Kidney tubule cell (primary cell): ENCODE measurements around the gene SPC24.
"Not testable (repeated sequence)": the region's sequence is repeated elsewhere in the genome, so short reads cannot be mapped to it uniquely, and the experiment has no call there.

Source experiments
- DNase-seq: peaks from one replicate; pipeline ENCODE4 v3.0.0-alpha.2; 2018; ENCODE audit warnings: low spot score

Gene SPC24

GRCh38 chr19:11125994-11126685 is 29.4 kb downstream of the SPC24 start:
- DNase-seq: peak; percentile 69

GRCh38 chr19:11124157-11124556 is 31.4 kb downstream of the SPC24 start:
- not testable (repeated sequence) for DNase-seq

GRCh38 chr19:11123114-11123513 is 32.5 kb downstream of the SPC24 start:
- DNase-seq: no peak

GRCh38 chr19:11121963-11122362 is 33.6 kb downstream of the SPC24 start:
- DNase-seq: not testable (repeated sequence)

- no peak for DNase-seq
Observed at GRCh38 chr19:11116507-11116906, 39.1 kb downstream of the SPC24 start.

GRCh38 chr19:11115895-11116446 is 39.6 kb downstream of the SPC24 start:
- DNase-seq: no peak

GRCh38 chr19:11115042-11115441 is 40.5 kb downstream of the SPC24 start:
- DNase-seq: no peak

- DNase-seq: no peak
Observed at GRCh38 chr19:11113140-11113708, 42.4 kb downstream of the SPC24 start.

- no peak for DNase-seq
Observed at GRCh38 chr19:11111771-11112144, 43.8 kb downstream of the SPC24 start.

- no peak for DNase-seq
Observed at GRCh38 chr19:11111117-11111770, 44.3 kb downstream of the SPC24 start.

GRCh38 chr19:11108746-11109145 is 46.8 kb downstream of the SPC24 start:
- no peak for DNase-seq

- DNase-seq: no peak
Observed at GRCh38 chr19:11106477-11106876, 49.1 kb downstream of the SPC24 start.

- no peak for DNase-seq
Observed at GRCh38 chr19:11105014-11105636, 50.5 kb downstream of the SPC24 start.

GRCh38 chr19:11103667-11104066 is 51.9 kb downstream of the SPC24 start:
- DNase-seq: not testable (repeated sequence)

- no peak for DNase-seq
Observed at GRCh38 chr19:11102944-11103343, 52.6 kb downstream of the SPC24 start.

GRCh38 chr19:11101057-11101456 is 54.5 kb downstream of the SPC24 start:
- DNase-seq: no peak

GRCh38 chr19:11100049-11100448 is 55.5 kb downstream of the SPC24 start:
- no peak for DNase-seq

- no peak for DNase-seq
Observed at GRCh38 chr19:11098861-11099260, 56.7 kb downstream of the SPC24 start.

- no peak for DNase-seq
Observed at GRCh38 chr19:11098327-11098726, 57.3 kb downstream of the SPC24 start.

- not testable (repeated sequence) for DNase-seq
Observed at GRCh38 chr19:11097367-11097766, 58.2 kb downstream of the SPC24 start.

GRCh38 chr19:11096210-11096841 is 59.3 kb downstream of the SPC24 start:
- DNase-seq: peak; percentile 38
